ENCODE data around the gene CCDC92.
"Not testable (repeated sequence)": the region's sequence is repeated elsewhere in the genome, so short reads cannot be mapped to it uniquely, and the experiment has no call there.

Gene CCDC92

GRCh38 chr12:123935956-123936355 lies 36.7 kb downstream of the CCDC92 start:
- DNase-seq: no peak

- DNase-seq: no peak
These were observed 37.8 kb downstream of the CCDC92 start for GRCh38 chr12:123934829-123935228.

DNA sequence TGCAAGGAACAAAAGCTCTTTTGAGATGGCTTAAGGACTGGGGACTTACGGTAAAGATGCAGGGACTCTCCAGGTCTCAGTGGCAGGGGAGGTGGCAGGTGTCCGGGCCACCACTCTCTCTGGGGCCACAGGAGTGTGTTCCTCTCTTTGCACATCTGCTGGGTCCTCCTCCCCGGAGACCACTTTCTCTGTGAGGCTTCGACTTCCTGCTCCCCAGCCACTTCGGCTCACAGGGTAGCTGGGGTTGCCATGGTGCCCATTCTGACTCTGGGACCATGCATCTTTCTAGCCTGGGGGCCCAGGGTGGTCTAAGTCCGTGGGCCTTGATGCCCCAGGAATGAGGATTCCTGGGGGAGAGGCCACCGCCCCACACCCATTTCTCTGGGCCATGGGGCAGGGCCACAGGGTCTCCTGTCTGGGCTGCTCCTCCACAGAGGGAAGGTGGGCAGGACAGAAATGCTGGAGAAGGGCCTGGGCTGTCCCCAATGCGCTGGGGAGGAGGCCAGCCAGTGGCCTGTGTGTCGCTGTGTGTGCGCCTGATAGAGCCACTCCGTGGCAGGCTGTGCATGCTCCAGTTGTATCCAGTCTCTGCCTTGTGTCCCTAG lies 38.5 kb downstream of the CCDC92 start:
- DNase-seq: no peak

DNA sequence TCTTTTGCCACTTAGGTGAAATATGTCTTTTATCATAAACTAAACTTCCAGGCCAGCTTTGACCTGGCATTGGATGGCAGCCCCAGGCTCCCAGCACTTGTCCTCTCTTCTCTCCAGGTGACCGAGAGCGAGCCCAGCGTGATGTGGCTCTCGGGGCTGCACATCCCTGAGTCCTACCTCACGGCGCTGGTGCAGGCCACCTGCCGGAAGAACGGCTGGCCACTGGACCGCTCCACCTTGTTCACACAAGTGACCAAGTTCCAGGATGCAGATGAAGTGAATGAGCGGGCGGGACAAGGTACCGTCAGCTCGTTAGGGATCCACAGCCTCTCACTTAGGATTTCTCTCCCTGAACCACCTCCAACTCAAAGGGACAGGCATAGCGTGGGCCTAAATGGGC lies 39.4 kb downstream of the CCDC92 start:
- DNase-seq: no peak

DNA sequence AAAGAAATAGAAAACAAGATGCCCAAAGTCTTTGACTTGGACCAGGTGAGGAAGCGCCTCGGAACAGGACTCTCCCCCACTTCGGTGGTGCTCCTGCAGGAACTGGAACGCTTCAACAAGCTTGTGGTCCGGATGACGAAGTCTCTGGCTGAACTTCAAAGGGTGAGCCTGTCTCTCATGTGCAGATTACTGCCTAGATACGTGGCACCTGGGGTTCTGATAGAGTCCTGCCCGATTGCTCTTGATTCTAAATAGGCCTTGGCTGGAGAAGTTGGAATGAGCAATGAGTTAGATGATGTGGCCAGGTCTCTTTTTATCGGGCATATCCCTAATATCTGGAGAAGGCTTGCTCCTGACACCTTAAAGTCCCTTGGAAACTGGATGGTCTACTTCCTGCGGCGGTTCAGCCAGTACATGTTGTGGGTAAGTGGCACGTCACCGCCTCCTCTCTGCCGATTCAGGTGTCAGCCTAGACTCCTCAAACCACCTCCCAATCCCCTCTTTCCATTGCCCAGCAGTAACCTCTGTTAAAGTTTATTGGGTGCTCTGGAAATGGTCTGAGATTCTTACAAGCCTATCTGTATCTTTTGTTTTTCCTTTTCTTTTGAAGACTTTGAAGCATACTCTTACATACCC lies 40.8 kb downstream of the CCDC92 start:
- no peak for DNase-seq

DNA sequence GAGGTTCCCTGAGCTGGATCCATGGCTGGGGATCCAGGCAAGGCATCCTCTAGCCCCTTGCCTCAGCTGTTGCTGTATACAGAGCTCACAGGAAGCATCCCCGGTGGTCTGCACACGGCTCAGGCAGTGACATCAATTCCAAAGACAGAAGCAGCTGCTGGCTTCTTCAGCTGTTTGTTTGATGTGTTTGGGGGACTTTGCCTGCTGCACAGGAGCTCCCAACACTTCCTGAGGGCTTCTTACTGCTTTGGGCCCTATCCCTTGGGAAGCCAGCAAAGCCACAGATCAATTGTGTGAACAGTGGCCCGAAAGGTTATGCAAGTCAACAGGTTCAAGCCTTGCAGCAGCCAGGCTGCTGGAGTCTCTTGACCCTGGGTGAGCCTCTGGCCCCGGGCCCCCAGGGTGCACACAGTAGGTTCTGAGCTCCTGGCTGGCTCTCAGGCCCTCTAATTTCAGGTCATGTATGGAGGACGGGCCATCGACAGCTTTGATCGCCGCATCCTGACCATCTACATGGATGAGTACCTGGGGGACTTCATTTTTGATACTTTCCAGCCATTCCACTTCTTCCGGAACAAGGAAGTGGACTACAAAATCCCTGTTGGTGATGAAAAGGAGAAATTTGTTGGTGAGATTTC lies 42.6 kb downstream of the CCDC92 start:
- DNase-seq: no peak

- no peak for DNase-seq
These were observed 43.7 kb downstream of the CCDC92 start for GRCh38 chr12:123928897-123929296.

DNA sequence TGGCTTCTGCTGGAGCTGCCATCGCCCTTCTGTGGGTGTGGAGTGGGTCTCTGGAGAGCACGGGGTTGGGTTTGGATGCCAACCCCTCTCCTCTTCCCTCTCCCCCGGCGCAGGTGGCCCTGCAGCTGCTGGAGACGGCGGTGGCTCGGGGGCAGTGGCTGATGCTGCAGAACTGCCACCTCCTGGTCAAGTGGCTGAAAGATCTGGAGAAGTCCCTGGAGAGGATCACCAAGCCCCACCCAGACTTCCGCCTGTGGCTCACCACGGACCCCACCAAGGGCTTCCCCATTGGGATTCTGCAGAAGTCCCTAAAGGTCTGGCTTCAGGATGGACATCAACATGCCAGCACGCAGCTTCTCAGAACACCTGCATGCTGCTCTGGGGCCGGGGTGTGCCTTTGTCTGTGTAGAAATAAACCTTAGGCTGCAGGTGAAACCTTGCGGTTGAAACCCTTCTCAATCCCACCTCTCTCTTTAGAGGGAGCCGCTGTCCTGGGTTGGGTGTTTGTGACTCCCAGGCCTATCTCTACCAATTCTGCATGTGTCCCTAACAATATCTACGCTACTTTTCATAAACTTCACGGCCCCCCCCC lies 44.3 kb downstream of the CCDC92 start:
- DNase-seq: no peak

DNA sequence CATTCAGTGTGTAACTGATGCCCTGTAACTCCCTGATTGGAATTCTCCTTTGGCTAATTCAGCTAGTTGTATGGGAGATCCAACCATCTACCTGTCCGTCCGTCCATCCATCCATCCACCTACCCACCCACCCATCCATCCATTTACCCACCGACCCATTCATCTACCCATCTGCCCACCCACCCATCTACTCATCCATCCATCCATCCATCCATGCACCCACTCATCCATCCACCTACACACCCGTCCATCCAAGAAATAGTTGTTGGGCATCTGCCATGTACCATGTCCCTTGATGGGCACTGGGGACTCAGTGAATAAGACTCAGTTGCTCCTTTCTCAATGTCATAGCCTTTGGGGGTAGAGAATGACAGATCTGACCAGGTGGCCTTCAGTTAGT lies 48.1 kb downstream of the CCDC92 start:
- DNase-seq: no peak

- no peak for DNase-seq
These were observed 48.7 kb downstream of the CCDC92 start for GRCh38 chr12:123923927-123924326.

DNA sequence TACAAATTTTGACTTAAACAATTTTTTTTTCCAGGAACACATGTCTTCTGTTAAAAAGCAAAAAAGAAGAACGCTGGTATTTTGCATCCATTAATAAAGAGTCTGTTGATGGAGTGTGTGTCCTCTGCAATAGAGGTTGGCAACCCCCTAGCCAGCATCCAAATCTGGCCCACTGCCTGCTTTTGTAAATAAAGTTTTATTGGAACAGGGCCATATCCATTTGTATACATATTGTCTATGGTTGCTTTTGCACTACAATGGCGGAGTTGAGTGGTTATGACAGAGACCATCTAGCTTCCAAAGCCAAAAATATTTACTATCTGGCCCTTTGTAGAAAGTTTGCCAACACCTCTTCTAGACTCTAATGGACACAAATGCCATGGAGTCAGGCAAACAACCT lies 49.6 kb downstream of the CCDC92 start:
- no peak for DNase-seq

DNA sequence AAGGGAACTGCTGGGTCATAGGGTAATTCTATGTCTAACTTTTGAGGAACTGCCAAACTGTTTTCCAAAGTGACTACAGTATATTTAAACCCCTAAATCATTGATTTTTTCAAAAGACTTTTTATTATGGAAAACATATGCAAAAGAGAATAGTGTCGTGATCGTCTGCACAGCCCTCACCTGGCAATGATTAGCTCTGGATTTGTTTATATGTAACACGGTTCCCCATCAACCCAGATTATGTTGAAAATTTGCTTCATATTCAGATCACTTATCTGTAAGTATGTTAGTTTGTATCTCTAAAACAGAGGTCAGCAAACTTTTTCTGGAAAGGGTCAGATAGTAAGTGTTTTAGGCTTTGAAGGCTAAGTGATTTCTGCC lies 52.7 kb downstream of the CCDC92 start:
- DNase-seq: no peak

- no peak for DNase-seq
These were observed 55.2 kb downstream of the CCDC92 start for GRCh38 chr12:123917337-123917850.

DNA sequence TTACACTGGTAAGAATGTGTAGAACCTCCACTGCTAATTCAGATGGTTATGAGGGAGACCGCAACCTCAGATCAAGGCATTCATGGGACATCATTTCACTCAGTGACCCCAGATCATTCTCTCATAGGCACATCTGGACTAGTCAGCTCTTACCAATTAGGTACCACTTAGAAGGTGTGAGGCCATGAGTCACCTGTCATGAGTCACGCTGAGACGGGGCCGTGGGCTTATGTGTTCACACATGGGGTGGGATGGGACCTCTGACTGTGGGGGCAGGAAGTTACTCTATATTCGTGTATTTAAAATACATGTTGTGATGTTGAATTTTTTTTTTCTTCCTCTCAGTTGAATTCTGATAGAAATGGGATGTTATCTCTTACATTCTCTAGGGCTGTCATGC lies 55.9 kb downstream of the CCDC92 start:
- DNase-seq: no peak

DNA sequence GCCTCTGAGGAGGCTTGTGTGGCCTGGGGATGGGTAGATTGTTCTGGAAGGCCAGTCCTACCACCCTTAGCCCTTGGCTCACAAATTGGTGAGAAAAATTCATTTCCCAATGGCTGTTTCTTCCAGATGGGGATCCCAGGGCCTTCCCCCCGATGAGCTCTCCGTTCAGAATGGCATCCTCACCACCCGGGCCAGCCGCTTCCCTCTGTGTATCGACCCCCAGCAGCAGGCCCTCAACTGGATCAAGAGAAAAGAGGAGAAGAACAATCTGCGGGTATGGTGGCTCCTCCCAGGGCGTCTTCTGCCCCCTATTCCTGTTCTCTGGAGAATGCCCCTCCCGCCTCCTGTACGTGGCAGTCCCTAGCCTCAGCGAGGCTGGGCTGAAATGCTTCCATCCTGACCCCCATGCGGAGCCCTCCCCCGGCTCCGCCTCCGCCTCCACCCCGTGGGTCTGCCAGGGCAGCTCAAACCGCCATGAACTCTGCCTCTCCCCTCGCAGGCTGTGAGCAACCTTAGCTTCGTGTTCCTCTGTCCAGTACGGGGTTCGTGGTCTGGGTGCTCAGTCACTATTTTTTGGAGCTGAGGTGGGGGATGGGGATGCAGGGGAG lies 57.8 kb downstream of the CCDC92 start:
- no peak for DNase-seq

GRCh38 chr12:123912415-123913380 lies 59.9 kb downstream of the CCDC92 start:
- DNase-seq: no peak

DNA sequence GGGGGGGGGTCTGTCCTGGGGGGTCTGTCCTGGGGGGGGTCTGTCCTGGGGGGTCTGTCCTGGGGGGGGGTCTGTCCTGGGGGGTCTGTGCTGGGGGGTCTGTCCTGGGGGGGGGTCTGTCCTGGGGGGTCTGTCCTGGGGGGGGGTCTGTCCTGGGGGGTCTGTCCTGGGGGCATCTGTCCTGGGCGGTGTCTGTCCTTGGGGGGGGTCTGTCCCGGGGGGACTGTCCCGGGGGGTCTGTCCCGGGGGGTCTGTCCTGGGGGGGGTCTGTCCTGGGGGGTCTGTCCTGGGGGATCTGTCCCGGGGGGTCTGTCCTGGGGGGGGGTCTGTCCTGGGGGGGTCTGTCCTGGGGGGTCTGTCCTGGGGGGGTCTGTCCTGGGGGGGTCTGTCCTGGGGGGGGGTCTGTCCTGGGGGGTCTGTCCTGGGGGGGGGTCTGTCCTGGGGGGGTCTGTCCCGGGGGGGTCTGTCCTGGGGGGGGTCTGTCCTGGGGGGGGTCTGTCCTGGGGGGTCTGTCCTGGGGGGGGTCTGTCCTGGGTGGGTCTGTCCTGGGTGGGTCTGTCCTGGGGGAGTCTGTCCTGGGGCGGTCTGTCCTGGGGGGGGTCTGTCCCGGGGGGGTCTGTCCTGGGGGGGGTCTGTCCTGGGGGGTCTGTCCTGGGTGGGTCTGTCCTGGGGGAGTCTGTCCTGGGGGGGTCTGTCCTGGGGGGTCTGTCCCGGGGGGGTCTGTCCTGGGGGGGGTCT lies 60.8 kb downstream of the CCDC92 start:
- not testable (repeated sequence) for DNase-seq

GRCh38 chr12:123910761-123911193 lies 61.9 kb downstream of the CCDC92 start:
- DNase-seq: no peak

DNA sequence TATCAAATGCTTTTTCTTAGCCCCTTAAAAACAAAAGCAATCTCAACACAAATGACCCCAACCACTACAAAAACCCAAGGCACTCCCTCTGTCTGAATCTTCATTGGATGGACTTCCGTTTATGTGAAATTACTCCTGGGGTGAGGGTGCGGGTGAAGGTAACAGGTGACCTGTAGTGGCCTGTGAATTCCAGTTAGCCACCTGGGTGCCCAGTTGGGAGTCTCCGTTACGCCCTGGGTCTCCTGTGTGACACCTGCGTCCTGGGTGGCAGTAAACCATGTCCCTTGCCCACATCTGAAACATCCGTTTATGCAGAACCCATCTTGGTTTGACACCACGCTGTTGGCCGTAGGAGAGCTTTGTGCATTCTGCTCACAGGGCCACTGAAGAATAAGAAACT lies 62.6 kb downstream of the CCDC92 start:
- no peak for DNase-seq

DNA sequence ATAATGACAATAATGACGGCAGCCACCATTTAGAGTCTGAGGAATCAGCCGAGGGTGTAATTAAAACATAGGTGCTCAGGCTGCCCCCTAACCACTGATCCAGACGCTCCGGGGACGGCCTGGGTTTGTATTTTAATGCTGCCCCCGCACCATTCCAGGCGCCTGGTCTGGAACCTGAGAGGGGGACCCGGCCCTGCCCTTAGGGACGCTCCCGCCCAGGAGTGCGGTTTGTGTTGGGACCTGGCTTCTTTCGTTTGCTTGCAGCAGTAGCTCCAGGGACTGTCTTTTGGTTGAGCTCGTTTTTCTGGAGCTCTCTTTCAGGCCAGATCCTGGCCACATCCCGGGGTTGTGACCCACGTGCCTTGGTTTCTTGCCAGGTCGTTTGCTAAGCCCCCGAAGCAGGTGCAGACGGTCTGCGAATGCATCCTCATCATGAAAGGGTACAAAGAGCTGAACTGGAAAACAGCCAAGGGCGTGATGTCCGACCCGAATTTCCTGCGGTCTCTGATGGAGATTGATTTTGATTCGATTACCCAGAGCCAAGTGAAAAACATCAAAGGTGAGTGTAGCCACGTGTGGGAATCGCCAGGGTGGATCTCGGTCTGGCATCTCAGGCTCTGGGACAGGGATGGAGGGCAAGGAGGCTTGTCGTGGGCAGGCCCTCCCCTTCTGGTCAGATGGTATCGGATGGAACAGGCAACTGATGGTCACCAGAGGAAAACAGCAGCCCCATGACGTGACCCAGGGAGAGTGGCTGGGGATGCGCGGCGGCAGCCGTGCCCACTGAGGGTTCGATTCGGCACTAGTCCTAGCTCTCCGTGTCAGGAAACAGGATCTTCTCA lies 63.5 kb downstream of the CCDC92 start:
- DNase-seq: no peak
